Psoas muscle (tissue), 8 donors: ENCODE data around the gene RTN4R. TPM values are rescaled to one million over a fixed set of nuclear protein-coding genes. Genes with fewer than 3 reads are reported as not detected.

ENCODE experiments used
- ATAC-seq, 4 donors: fragments of 200-7000 bp; cut with Tn5 transposase; one replicate each; pipeline ENCODE4 v1.9.1; 2020; ENCODE audit warnings: moderate library complexity in 3 of 4, mild to moderate bottlenecking in 2 of 4
- DNase-seq, 2 donors: peaks; one replicate each; pipeline ENCODE4 v3.0.0-alpha.2; 2020
- H3K27ac ChIP-seq: fragments of 200-600 bp; one replicate; pipeline ENCODE4 v1.8.0; 2022
- H3K27me3 ChIP-seq, 3 donors: fragments of 200-600 bp in 1 of 3; one replicate each; pipeline versions ENCODE4 v1.6.1 to v1.8.0; 2013 to 2022; ENCODE audit warnings: low read length in 2 of 3, mild to moderate bottlenecking in 2 of 3, moderate library complexity in 1 of 3; ENCODE audit not compliant: insufficient read depth in 3 of 3
- H3K36me3 ChIP-seq, 2 donors: fragments of 200-600 bp in 1 of 2; one replicate each; pipeline versions ENCODE4 v1.6.1 to v1.8.0; 2013 to 2022; ENCODE audit warnings: low read depth in 1 of 2, mild to moderate bottlenecking in 1 of 2, moderate library complexity in 1 of 2; ENCODE audit not compliant: insufficient read depth in 1 of 2
- H3K4me1 ChIP-seq: fragments of 200-600 bp; one replicate; pipeline ENCODE4 v1.8.0; 2022
- H3K4me3 ChIP-seq: fragments of 200-600 bp; one replicate; pipeline ENCODE4 v1.8.0; 2022; ENCODE audit warnings: mild to moderate bottlenecking
- H3K9me3 ChIP-seq: fragments of 200-600 bp; one replicate; pipeline ENCODE4 v1.8.0; 2022
- CTCF ChIP-seq: fragments of 200-600 bp; IDR thresholded peaks from one replicate; pipeline ENCODE4 v1.8.0; 2022; ENCODE audit warnings: antibody characterized with exemption
- WGBS, 3 donors: extraction: QIAGEN DNeasy Blood & Tissue Kit; methylation state at CpG; one replicate each; pipeline versions ENCODE4 v1.1.6 to v1.1.7; 2013; 5-methylcytosine and 5-hydroxymethylcytosine counted together
- intact Hi-C, 2 donors: fragments of 100-400 bp; cut with DNase I; formaldehyde crosslinking; loops; one replicate each; pipeline versions ENCODE4 v1.11.0 to v1.14.2; 2022
- polyA plus RNA-seq, 3 donors: library from polyadenylated mRNA; stranded (reverse); fragments of 200-250 nt; gene quantifications; one replicate each; pipeline ENCODE4 v1.2.3, GENCODE V29; 2013
- total RNA-seq, 4 donors: library from RNA; stranded (reverse); fragmentation: NEBNext Ultra II Directional in 2 of 4; extraction: Animal tissue kit (Norgen Biotek cat#: 25700) in 2 of 4; gene quantifications; one replicate each; pipeline versions ENCODE4 v1.2.1 to v1.2.4, GENCODE V29; 2021 to 2023
- donor health status: healthy with polysubstance abuse.
- donor health status: DM: no; HTN: no; CAD: no; lungs with moderate emphysema.
- donor health status: Bipolar disorder and iron deficiency.
- donor health status: healthy.
- donor health status: DM: yes; HTN: yes; CAD: no.
- donor health status: DM: no; HTN: no; CAD: no.
- donor health status: DM: no; HTN: no; CAD: no.
- donor health status: DM: yes; HTN: yes; CAD: no.

The RTN4R gene
- total and polyA plus RNA-seq, 7 donors, result 0.12 to 2.4 (median 0.36) TPM

DNA sequence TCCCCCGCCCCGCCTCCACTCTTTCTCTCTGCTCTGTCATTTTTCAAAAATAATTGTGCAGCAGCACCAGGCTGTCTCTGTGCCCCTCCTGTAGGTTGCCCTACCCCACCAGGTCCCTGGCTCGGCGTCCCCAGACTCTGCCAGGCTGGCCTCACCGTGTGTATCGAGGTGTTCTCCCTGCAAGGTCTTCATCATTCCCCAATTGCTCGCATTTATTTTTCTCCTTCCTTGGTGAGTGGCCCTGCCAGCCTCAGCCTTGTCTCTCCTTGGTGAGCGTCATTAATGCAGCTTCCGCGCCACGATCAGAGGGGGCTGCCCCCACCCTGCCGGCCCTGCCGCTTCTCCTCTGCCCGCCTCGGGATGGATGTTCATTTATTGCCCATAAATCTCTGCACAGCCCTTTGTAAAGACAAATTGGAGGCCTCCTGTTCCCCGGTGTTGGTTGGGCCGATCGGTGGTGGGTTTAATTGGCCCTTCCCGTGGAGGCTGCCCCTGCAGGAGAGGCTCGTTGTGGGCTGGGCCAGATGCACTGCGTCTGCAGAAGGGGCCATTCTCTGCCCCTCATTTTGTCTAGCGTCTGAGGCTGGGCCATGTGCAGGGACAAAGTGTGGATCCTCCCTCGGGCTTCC, 33.2 kb downstream of the RTN4R start:
- Histone ChIP-seq H3K4me1 (peaks cover 12% of the 10 kb centered on the region), H3K4me3 (no peak overlapping the region), H3K36me3 (no peaks in the 10 kb centered on the region), H3K27me3 (no peaks in the 10 kb centered on the region), H3K27ac (no peak overlapping the region), H3K9me3 (no peaks in the 10 kb centered on the region)
- intact Hi-C loops, result loop anchor here in 1 of 2 donors (5.0 kb wide), 1 partner anchor 38 kb away; no protein-coding TSS in a partner anchor
- TF ChIP-seq CTCF, result no peak
- DNase-seq (no peak), ATAC-seq (no peak)
- 82 to 88% (median 83%) methylated on average over 22 to 23 of the region's 23 CpGs for WGBS, 3 donors

- Histone ChIP-seq H3K9me3 (no peaks in the 10 kb centered on the region), H3K27ac (no peak overlapping the region), H3K4me1 (peaks cover 8% of the 10 kb centered on the region), H3K4me3 (no peak overlapping the region), H3K36me3 (no peaks in the 10 kb centered on the region), H3K27me3 (peaks cover 0 to 3% (median 0%) of the 10 kb centered on the region in 3 donors)
- intact Hi-C loops, result loop anchor here in 1 of 2 donors (5.0 kb wide), 1 partner anchor 37 kb away; no protein-coding TSS in a partner anchor
- 95 to 96% (median 96%) methylated on average over 10 of the region's 10 CpGs for WGBS, 3 donors
- ATAC-seq (no peak), DNase-seq (no peak)
- no peak for TF ChIP-seq CTCF
Observed at GRCh38 chr22:20234314-20234682, 33.8 kb downstream of the RTN4R start.

DNA sequence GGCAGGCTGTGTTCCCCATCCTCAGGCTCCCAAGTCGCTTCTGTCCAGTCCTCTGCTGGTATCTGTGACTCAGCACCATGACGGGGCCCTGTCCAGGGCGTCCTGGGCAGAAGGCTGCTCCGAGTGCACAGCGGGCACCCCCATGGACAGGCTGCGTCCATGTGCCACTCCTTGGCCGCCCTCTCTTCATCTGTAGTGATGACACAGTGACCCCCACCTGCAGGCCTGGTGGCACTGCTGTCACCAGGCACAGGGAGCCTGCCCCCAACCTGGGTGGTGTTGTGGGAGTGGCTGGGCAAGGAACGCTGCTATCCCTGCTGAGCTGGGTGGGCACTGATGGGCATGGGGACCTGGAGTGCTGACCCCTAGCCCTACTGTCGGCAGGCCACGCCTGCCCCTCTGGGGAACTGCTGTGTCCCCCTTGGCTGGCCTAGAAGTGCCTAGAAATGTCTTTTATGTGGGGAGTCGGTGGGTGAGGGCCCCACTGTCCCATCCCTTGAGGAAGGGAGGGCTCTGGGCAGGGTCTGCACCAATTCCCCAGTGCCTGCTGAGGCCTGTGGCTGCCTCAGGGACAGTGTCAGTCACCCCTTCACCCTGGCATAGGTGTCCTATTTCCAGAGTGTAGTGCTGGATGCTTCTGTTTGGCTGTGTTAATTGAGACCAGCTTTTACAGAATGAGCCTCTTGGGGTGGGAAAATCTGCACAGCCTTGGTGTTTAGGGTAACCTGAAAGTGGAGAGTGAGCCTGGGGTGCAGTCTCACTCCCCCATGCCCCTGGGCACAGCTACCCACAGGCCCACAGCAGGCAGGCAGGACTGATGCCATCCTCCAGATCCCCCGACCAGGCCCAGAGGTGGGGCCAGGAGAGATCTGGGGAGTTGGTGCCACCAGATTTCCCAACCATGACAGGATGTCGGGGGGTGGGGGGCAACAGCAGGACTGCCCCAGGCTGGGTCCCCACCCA, 34.5 kb downstream of the RTN4R start:
- TF ChIP-seq CTCF, result no peak
- intact Hi-C loops, result loop anchor here in 1 of 2 donors (5.0 kb wide), 1 partner anchor 36 kb away; no protein-coding TSS in a partner anchor
- Histone ChIP-seq H3K4me3 (no peak overlapping the region), H3K9me3 (no peaks in the 10 kb centered on the region), H3K36me3 (no peaks in the 10 kb centered on the region), H3K27me3 (peaks cover 0 to 3% (median 0%) of the 10 kb centered on the region in 3 donors), H3K4me1 (peaks cover 2% of the 10 kb centered on the region), H3K27ac (no peak overlapping the region)
- DNase-seq (no peak), ATAC-seq (no peak)
- WGBS, 3 donors, result 93 to 98% (median 94%) methylated on average over 12 to 13 of the region's 13 CpGs

- peaks cover 0 to 3% (median 0%) of the 10 kb centered on the region in 3 donors for H3K27me3 ChIP-seq
- DNase-seq, result no peak
- H3K4me3 ChIP-seq, result no peak overlapping the region
- H3K9me3 ChIP-seq, result no peaks in the 10 kb centered on the region
- H3K4me1 ChIP-seq, result no peaks in the 10 kb centered on the region
- TF ChIP-seq CTCF, result no peak
- 84 to 92% (median 88%) methylated on average over 9 of the region's 9 CpGs for WGBS, 3 donors
- H3K36me3 ChIP-seq, result no peaks in the 10 kb centered on the region
- ATAC-seq, result no peak
- no peak overlapping the region for H3K27ac ChIP-seq
- intact Hi-C loops, result loop anchor here in 1 of 2 donors (5.0 kb wide), 1 partner anchor 35 kb away; no protein-coding TSS in a partner anchor
Observed at GRCh38 chr22:20232781-20233180, 35.3 kb downstream of the RTN4R start.
